Panc1 (cell line): ENCODE measurements around the gene ADGRV1. TPM values are rescaled to one million over a fixed set of nuclear protein-coding genes. Genes with fewer than 3 reads are reported as not detected.

Source experiments
- ATAC-seq: fragments of 200-7000 bp; cut with Tn5 transposase; 2 replicates; pipeline ENCODE4 v1.9.1; 2020; ENCODE audit warnings: mild to moderate bottlenecking, moderate library complexity
- BruUV-seq: library from RNA; stranded (reverse); fragments of 400-500 nt; replicated peaks from 2 replicates; lab custom pipeline; 2021; lab: Mats Ljungman, UMichigan
- CTCF ChIA-PET: fragments of 300-600 bp; sonication (Branson Sonifier 250); formaldehyde crosslinking; loops from one replicate; lab custom pipeline; 2022; ENCODE audit warnings: antibody characterized with exemption; lab: Charles Lee
- POLR2A ChIA-PET: fragments of 300-600 bp; sonication (Branson Sonifier 250); formaldehyde crosslinking; loops from one replicate; lab custom pipeline; 2022; ENCODE audit warnings: antibody characterized with exemption; lab: Charles Lee
- DNase-seq: peaks from one replicate; pipeline ENCODE4 v3.0.0-alpha.2; 2010; ENCODE audit warnings: low read depth, low spot score
- H3K27ac ChIP-seq: 2 replicates; pipeline ENCODE4 v1.5.1; 2011; ENCODE audit warnings: mild to moderate bottlenecking, low read length, inconsistent platforms
- H3K27me3 ChIP-seq: fragments of 200-500 bp; sonication (Bioruptor generic); 2 replicates; pipeline ENCODE4 v1.6.0; 2014; ENCODE audit warnings: low read length, inconsistent platforms; ENCODE audit not compliant: control insufficient read depth, insufficient read depth
- H3K36me3 ChIP-seq: fragments of 200-500 bp; sonication (Bioruptor generic); 2 replicates; pipeline ENCODE4 v1.5.1; 2014; ENCODE audit warnings: inconsistent platforms, mild to moderate bottlenecking, low read length, moderate library complexity; ENCODE audit not compliant: control insufficient read depth, insufficient read depth
- H3K4me1 ChIP-seq: 2 replicates; pipeline ENCODE4 v1.5.1; 2011; ENCODE audit warnings: inconsistent platforms, mild to moderate bottlenecking, low read length, moderate library complexity; ENCODE audit not compliant: control insufficient read depth, insufficient read depth
- H3K4me3 ChIP-seq, 2 experiments: 2 replicates each; pipeline ENCODE4 v1.5.1; 2011 to 2012; ENCODE audit warnings: low read depth in 2 of 2, low read length in 2 of 2, mild to moderate bottlenecking in 2 of 2, inconsistent platforms in 1 of 2, moderate library complexity in 1 of 2
- H3K9me3 ChIP-seq: fragments of 200-500 bp; sonication (Bioruptor generic); 2 replicates; pipeline ENCODE4 v1.5.1; 2014; ENCODE audit warnings: low read depth, mild to moderate bottlenecking, inconsistent platforms, low read length, moderate library complexity; ENCODE audit not compliant: control insufficient read depth, insufficient read depth
- POLR2AphosphoS5 ChIP-seq: IDR thresholded peaks from 2 replicates; pipeline ENCODE4 v1.6.1; 2012; ENCODE audit warnings: mild to moderate bottlenecking, low read depth, low read length, moderate library complexity
- SIN3A ChIP-seq: IDR thresholded peaks from 2 replicates; pipeline ENCODE4 v1.6.1; 2012; ENCODE audit warnings: low read depth, mild to moderate bottlenecking, low read length, moderate library complexity, borderline replicate concordance; ENCODE audit not compliant: insufficient read depth
- TCF7L2 ChIP-seq: IDR thresholded peaks from 2 replicates; pipeline ENCODE4 v1.6.1; 2011; ENCODE audit warnings: mild to moderate bottlenecking, low read depth, low read length, inconsistent platforms
- in situ Hi-C: cut with HindIII; loops from 2 replicates; pipeline ENCODE4 v1.10.0; 2016; ENCODE audit warnings: low sequenced_read_pairs, low pct_unique_long_range_greater_than_20kb
- intact Hi-C: fragments of 100-400 bp; cut with micrococcal nuclease; formaldehyde crosslinking; loops from one replicate; pipeline ENCODE4 v1.10.0; 2022; ENCODE audit not compliant: unreplicated experiment
- total RNA-seq: library from RNA; stranded (reverse); gene quantifications from one replicate; pipeline ENCODE4 v1.2.1, GENCODE V29; 2021; ENCODE audit not compliant: unreplicated experiment
- TF ChIP-seq, protein P1 (sequence below), 2 experiments: IDR thresholded peaks; 2 replicates each; pipeline ENCODE4 v1.6.1; 2011 to 2012; ENCODE audit warnings: low read depth in 2 of 2, control low read depth in 1 of 2, low read length in 1 of 2, mild to moderate bottlenecking in 1 of 2, moderate library complexity in 1 of 2; ENCODE audit not compliant: insufficient read depth in 1 of 2
- TF ChIP-seq, protein P2 (sequence below): fragments of 450-650 bp; IDR thresholded peaks from 2 replicates; pipeline ENCODE4 v1.5.1; 2017; ENCODE audit warnings: mild to moderate bottlenecking

Gene ADGRV1
- total RNA-seq, 1 experiment from 2014 or later: 0.49 TPM

DNA sequence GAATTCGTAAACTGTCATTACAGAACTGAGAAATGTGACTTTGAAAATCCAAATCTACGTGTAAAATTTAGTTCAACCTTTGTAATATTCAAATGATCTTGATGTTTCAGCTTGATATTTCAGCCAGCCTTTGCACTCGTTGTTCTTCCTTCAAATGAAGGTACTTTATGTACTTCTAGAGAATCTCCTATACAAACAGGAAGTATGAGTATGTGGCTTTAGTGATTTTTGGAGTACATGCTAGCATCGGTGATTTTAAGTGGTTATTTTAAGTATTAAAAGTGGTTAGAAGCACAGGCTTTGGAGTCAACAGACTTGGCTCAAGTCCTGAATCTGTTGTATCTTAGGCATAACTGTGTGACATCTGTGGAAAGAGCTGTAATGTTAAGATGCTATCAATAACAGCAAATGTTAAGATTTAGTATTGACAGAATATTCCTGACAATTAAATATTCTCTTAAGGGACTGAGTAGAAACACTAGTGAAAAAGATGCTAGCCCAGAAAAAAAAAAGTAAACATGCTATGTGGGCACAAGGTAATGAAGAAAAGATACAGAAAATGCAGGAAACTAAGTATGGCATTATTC, 398.0 kb downstream of the ADGRV1 start:
- ChIA-PET CTCF (no interaction called here), POLR2A (no interaction called here)
- TF ChIP-seq, protein P1, sequence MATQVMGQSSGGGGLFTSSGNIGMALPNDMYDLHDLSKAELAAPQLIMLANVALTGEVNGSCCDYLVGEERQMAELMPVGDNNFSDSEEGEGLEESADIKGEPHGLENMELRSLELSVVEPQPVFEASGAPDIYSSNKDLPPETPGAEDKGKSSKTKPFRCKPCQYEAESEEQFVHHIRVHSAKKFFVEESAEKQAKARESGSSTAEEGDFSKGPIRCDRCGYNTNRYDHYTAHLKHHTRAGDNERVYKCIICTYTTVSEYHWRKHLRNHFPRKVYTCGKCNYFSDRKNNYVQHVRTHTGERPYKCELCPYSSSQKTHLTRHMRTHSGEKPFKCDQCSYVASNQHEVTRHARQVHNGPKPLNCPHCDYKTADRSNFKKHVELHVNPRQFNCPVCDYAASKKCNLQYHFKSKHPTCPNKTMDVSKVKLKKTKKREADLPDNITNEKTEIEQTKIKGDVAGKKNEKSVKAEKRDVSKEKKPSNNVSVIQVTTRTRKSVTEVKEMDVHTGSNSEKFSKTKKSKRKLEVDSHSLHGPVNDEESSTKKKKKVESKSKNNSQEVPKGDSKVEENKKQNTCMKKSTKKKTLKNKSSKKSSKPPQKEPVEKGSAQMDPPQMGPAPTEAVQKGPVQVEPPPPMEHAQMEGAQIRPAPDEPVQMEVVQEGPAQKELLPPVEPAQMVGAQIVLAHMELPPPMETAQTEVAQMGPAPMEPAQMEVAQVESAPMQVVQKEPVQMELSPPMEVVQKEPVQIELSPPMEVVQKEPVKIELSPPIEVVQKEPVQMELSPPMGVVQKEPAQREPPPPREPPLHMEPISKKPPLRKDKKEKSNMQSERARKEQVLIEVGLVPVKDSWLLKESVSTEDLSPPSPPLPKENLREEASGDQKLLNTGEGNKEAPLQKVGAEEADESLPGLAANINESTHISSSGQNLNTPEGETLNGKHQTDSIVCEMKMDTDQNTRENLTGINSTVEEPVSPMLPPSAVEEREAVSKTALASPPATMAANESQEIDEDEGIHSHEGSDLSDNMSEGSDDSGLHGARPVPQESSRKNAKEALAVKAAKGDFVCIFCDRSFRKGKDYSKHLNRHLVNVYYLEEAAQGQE (IDR thresholded peaks at IDR 0.05; ENCODE audit: insufficient read depth in 1 of 2, low read depth in 2 of 2, low read length in 1 of 2): no peak
- TF ChIP-seq SIN3A: no peak
- no peak for TF ChIP-seq TCF7L2
- TF ChIP-seq, protein P2, sequence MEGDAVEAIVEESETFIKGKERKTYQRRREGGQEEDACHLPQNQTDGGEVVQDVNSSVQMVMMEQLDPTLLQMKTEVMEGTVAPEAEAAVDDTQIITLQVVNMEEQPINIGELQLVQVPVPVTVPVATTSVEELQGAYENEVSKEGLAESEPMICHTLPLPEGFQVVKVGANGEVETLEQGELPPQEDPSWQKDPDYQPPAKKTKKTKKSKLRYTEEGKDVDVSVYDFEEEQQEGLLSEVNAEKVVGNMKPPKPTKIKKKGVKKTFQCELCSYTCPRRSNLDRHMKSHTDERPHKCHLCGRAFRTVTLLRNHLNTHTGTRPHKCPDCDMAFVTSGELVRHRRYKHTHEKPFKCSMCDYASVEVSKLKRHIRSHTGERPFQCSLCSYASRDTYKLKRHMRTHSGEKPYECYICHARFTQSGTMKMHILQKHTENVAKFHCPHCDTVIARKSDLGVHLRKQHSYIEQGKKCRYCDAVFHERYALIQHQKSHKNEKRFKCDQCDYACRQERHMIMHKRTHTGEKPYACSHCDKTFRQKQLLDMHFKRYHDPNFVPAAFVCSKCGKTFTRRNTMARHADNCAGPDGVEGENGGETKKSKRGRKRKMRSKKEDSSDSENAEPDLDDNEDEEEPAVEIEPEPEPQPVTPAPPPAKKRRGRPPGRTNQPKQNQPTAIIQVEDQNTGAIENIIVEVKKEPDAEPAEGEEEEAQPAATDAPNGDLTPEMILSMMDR: no peak
- no peak for TF ChIP-seq POLR2AphosphoS5
- no peak overlapping the region for H3K4me3 ChIP-seq
- H3K9me3 ChIP-seq: no peaks in the 10 kb centered on the region
- in situ Hi-C loops: no loop called here
- no peak overlapping the region for H3K27ac ChIP-seq
- peaks cover 2% of the 10 kb centered on the region for H3K27me3 ChIP-seq
- ATAC-seq: no peak
- no peak for DNase-seq
- no TSS peak for BruUV-seq
- no peaks in the 10 kb centered on the region for H3K4me1 ChIP-seq
- intact Hi-C loops: no loop called here
- H3K36me3 ChIP-seq: no peaks in the 10 kb centered on the region

DNA sequence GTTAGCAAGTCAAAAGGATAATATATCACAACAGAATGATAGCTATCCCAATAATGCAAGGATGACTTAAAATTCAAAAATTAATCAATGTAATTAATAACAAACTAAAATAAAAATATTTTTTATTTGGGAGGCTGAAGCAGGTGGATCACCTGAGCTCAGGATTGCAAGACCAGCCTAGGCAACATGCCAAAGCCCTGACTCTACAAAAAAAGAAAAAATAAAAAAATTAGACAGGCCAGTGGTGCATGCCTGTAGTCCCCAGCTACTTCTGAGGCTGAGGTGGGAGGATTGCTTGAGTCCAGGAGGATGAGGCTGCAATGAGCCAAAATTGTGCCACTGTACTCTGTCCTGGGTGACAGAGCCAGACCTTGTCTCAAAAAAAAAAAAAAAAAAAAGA, 399.3 kb downstream of the ADGRV1 start:
- in situ Hi-C loops (no loop called here), intact Hi-C loops (no loop called here)
- Histone ChIP-seq H3K4me3 (no peak overlapping the region), H3K9me3 (no peaks in the 10 kb centered on the region), H3K27me3 (peaks cover 2% of the 10 kb centered on the region), H3K27ac (no peak overlapping the region), H3K36me3 (no peaks in the 10 kb centered on the region), H3K4me1 (no peaks in the 10 kb centered on the region)
- POLR2A ChIA-PET: no interaction called here
- TF ChIP-seq, protein P1 (IDR thresholded peaks at IDR 0.05; ENCODE audit: insufficient read depth in 1 of 2, low read depth in 2 of 2, low read length in 1 of 2): no peak
- TF ChIP-seq SIN3A: no peak
- no peak for TF ChIP-seq TCF7L2
- TF ChIP-seq POLR2AphosphoS5: no peak
- TF ChIP-seq, protein P2: no peak
- CTCF ChIA-PET: no interaction called here
- ATAC-seq: no peak
- no TSS peak for BruUV-seq
- DNase-seq: no peak
